Neutrophil (primary cell): ENCODE data around the gene STAT5A.
A peak's percentile ranks its signal among the peaks of the same experiment; 100 is the strongest.
"Not testable (repeated sequence)": the region's sequence is repeated elsewhere in the genome, so short reads cannot be mapped to it uniquely, and the experiment has no call there.

Experiments
- H3K27ac ChIP-seq: fragments of 200-600 bp; sonication (generic); 2 replicates; pipeline ENCODE4 v1.5.1; 2016; ENCODE audit warnings: mild to moderate bottlenecking, moderate library complexity
- H3K27me3 ChIP-seq: fragments of 200-600 bp; sonication (generic); 2 replicates; pipeline ENCODE4 v1.6.0; 2016; ENCODE audit warnings: mild to moderate bottlenecking
- H3K36me3 ChIP-seq: fragments of 200-600 bp; sonication (generic); 2 replicates; pipeline ENCODE4 v1.5.1; 2017
- H3K4me1 ChIP-seq, 2 experiments: fragments of 200-600 bp in 1 of 2; sonication (generic) in 1 of 2; 1 replicate in 1 of 2; 2 replicates in 1 of 2; pipeline versions ENCODE4 v1.5.1 to v1.6.1; 2013 to 2016; ENCODE audit warnings: low read depth in 1 of 2, low read length in 1 of 2, mild to moderate bottlenecking in 1 of 2, moderate library complexity in 1 of 2; ENCODE audit not compliant: control insufficient read depth in 1 of 2, insufficient read depth in 1 of 2
- H3K4me3 ChIP-seq, 2 experiments: fragments of 200-600 bp in 1 of 2; sonication (generic) in 1 of 2; 1 replicate in 1 of 2; 2 replicates in 1 of 2; pipeline ENCODE4 v1.5.1; 2013 to 2016; ENCODE audit warnings: low read depth in 1 of 2, low read length in 1 of 2, mild to moderate bottlenecking in 1 of 2, moderate library complexity in 1 of 2
- H3K9me3 ChIP-seq: fragments of 200-600 bp; sonication (generic); 2 replicates; pipeline ENCODE4 v1.5.1; 2016
- CTCF ChIP-seq: fragments of 200-600 bp; sonication (generic); IDR thresholded peaks from 2 replicates; pipeline ENCODE4 v1.5.1; 2016; ENCODE audit warnings: antibody characterized with exemption

Gene STAT5A

GRCh38 chr17:42252597-42253550 lies 35.4 kb upstream of the STAT5A start:
- peak overlapping the region in 1 of 2 experiments; percentile 2 for H3K4me3 ChIP-seq
- no peaks in the 10 kb centered on the region for H3K36me3 ChIP-seq
- no peaks in the 10 kb centered on the region for H3K9me3 ChIP-seq
- H3K4me1 ChIP-seq: peaks cover 98% of the 10 kb centered on the region in 2 experiments
- TF ChIP-seq CTCF: no peak
- peak overlapping the region; percentile 61 for H3K27ac ChIP-seq
- H3K27me3 ChIP-seq: no peaks in the 10 kb centered on the region

GRCh38 chr17:42253578-42253977 lies 34.7 kb upstream of the STAT5A start:
- Histone ChIP-seq H3K9me3 (no peaks in the 10 kb centered on the region), H3K36me3 (no peaks in the 10 kb centered on the region), H3K4me1 (peaks cover 91% of the 10 kb centered on the region in 2 experiments), H3K27me3 (no peaks in the 10 kb centered on the region), H3K4me3 (no peak overlapping the region), H3K27ac (peak overlapping the region; percentile 61)
- no peak for TF ChIP-seq CTCF

- no peaks in the 10 kb centered on the region for H3K27me3 ChIP-seq
- H3K36me3 ChIP-seq: no peaks in the 10 kb centered on the region
- no peaks in the 10 kb centered on the region for H3K9me3 ChIP-seq
- peak overlapping the region; percentile 61 for H3K27ac ChIP-seq
- H3K4me1 ChIP-seq: peaks cover 73 to 75% of the 10 kb centered on the region in 2 experiments
- H3K4me3 ChIP-seq: no peak overlapping the region
- no peak for TF ChIP-seq CTCF
These were observed 32.9 kb upstream of the STAT5A start for GRCh38 chr17:42255445-42255844.

GRCh38 chr17:42260318-42260717 lies 28.0 kb upstream of the STAT5A start:
- Histone ChIP-seq H3K4me1 (peaks cover 30 to 32% of the 10 kb centered on the region in 2 experiments), H3K27me3 (no peaks in the 10 kb centered on the region), H3K27ac (peak overlapping the region; percentile 43), H3K4me3 (no peak overlapping the region), H3K36me3 (no peaks in the 10 kb centered on the region), H3K9me3 (no peaks in the 10 kb centered on the region)
- no peak for TF ChIP-seq CTCF

- peaks cover 33 to 35% of the 10 kb centered on the region in 2 experiments for H3K4me1 ChIP-seq
These were observed 23.9 kb upstream of the STAT5A start for GRCh38 chr17:42264366-42264765.

GRCh38 chr17:42266462-42266861 lies 21.8 kb upstream of the STAT5A start:
- peak overlapping the region in 1 of 2 experiments; percentile 25 for H3K4me3 ChIP-seq
- peaks cover 41 to 43% of the 10 kb centered on the region in 2 experiments for H3K4me1 ChIP-seq
- peak overlapping the region; percentile 90 for H3K27ac ChIP-seq
- no peak for TF ChIP-seq CTCF
- H3K27me3 ChIP-seq: no peaks in the 10 kb centered on the region
- H3K36me3 ChIP-seq: no peaks in the 10 kb centered on the region
- H3K9me3 ChIP-seq: no peaks in the 10 kb centered on the region

More at GRCh38 chr17:42264366-42264765, 23.9 kb upstream of the STAT5A start:
- H3K27me3 ChIP-seq, H3K9me3 ChIP-seq, H3K36me3 ChIP-seq, H3K27ac ChIP-seq, H3K4me3 ChIP-seq: not testable (repeated sequence)
